H1 (cell line): ENCODE data around the gene PROX2. TPM values are rescaled to one million over a fixed set of nuclear protein-coding genes. Genes with fewer than 3 reads are reported as not detected.

ENCODE experiments used
- CTCF ChIA-PET: fragments of 300-600 bp; sonication (Branson Sonifier 250); formaldehyde crosslinking; loops from one replicate; lab custom pipeline; 2021; ENCODE audit not compliant: partially characterized antibody; lab: Charles Lee
- POLR2A ChIA-PET: fragments of 300-600 bp; sonication (Branson Sonifier 250); formaldehyde crosslinking; loops from one replicate; lab custom pipeline; 2021; ENCODE audit warnings: inconsistent platforms; ENCODE audit not compliant: partially characterized antibody; lab: Charles Lee
- DNase-seq, 2 experiments: peaks; one replicate each; pipeline versions ENCODE4 v3.0.0 to v3.0.0-alpha.2; 2010 to 2022; ENCODE audit warnings: low spot score in 2 of 2, low read depth in 1 of 2, mixed read lengths in 1 of 2
- FAIRE-seq: peaks from 2 replicates; lab custom pipeline; 2011; peaks lifted over from hg19 to GRCh38; lab: Jason Lieb, UNC
- H2AFZ ChIP-seq: 2 replicates; pipeline ENCODE4 v1.8.1; 2012; ENCODE audit warnings: low read length, inconsistent platforms
- H2AK5ac ChIP-seq: 2 replicates; pipeline ENCODE4 v1.6.1; 2013; ENCODE audit warnings: low read depth, low read length
- H2BK120ac ChIP-seq: replicated peaks from 2 replicates; pipeline ENCODE3; 2013; ENCODE audit warnings: low read depth, low read length, inconsistent platforms
- H2BK12ac ChIP-seq: 2 replicates; pipeline ENCODE4 v1.6.1; 2013; ENCODE audit warnings: low read depth, low read length
- H2BK15ac ChIP-seq: 2 replicates; pipeline ENCODE4 v1.6.1; 2013; ENCODE audit warnings: low read length
- H2BK20ac ChIP-seq: 2 replicates; pipeline ENCODE4 v1.6.1; 2013; ENCODE audit warnings: low read length
- H2BK5ac ChIP-seq: 2 replicates; pipeline ENCODE4 v1.6.1; 2013; ENCODE audit warnings: low read depth, low read length
- H3K14ac ChIP-seq: 2 replicates; pipeline ENCODE4 v1.6.1; 2013; ENCODE audit warnings: inconsistent platforms; ENCODE audit not compliant: insufficient read length
- H3K18ac ChIP-seq: 2 replicates; pipeline ENCODE4 v1.6.1; 2013; ENCODE audit warnings: low read length; ENCODE audit errors: extremely low read depth
- H3K23ac ChIP-seq: 2 replicates; pipeline ENCODE4 v1.6.1; 2013; ENCODE audit warnings: inconsistent platforms; ENCODE audit not compliant: insufficient read length
- H3K23me2 ChIP-seq: 2 replicates; pipeline ENCODE4 v1.6.1; 2013; ENCODE audit warnings: low read depth, low read length
- H3K27ac ChIP-seq: 2 replicates; pipeline ENCODE4 v1.6.1; 2011; ENCODE audit warnings: low read depth, low read length, inconsistent platforms
- H3K27me3 ChIP-seq, 4 experiments: replicated peaks in 1 of 4; 1 replicate in 1 of 4; 2 replicates in 3 of 4; pipeline versions ENCODE4 v1.6.1 to v1.8.1; 2011 to 2013; ENCODE audit warnings: low read length in 3 of 4, mild to moderate bottlenecking in 3 of 4, inconsistent platforms in 2 of 4, mixed read lengths in 2 of 4, moderate library complexity in 1 of 4; ENCODE audit not compliant: control insufficient read depth in 3 of 4, insufficient read depth in 3 of 4; ENCODE audit errors: extremely low read depth in 1 of 4
- H3K36me3 ChIP-seq, 4 experiments: 2 replicates each; pipeline versions ENCODE4 v1.6.1 to v1.8.1; 2011 to 2013; ENCODE audit warnings: mild to moderate bottlenecking in 4 of 4, low read length in 3 of 4, moderate library complexity in 2 of 4, control low read depth in 1 of 4, inconsistent platforms in 1 of 4; ENCODE audit not compliant: insufficient read depth in 4 of 4, control insufficient read depth in 2 of 4
- H3K4ac ChIP-seq: replicated peaks from 2 replicates; pipeline ENCODE3; 2013; ENCODE audit warnings: low read length, low read depth, mixed read lengths, inconsistent platforms; ENCODE audit not compliant: insufficient read length
- H3K4me1 ChIP-seq, 4 experiments: replicated peaks in 1 of 4; 1 replicate in 1 of 4; 2 replicates in 3 of 4; pipeline versions ENCODE4 v1.6.1 to v1.8.1; 2011 to 2013; ENCODE audit warnings: low read length in 3 of 4, inconsistent platforms in 2 of 4, mixed read lengths in 1 of 4; ENCODE audit not compliant: insufficient read depth in 4 of 4, control insufficient read depth in 3 of 4
- H3K4me2 ChIP-seq, 2 experiments: 2 replicates each; pipeline versions ENCODE4 v1.6.1 to v1.8.1; 2011 to 2013; ENCODE audit warnings: low read depth in 2 of 2, low read length in 2 of 2, control low read depth in 1 of 2, inconsistent platforms in 1 of 2, mild to moderate bottlenecking in 1 of 2; ENCODE audit not compliant: insufficient read depth in 1 of 2
- H3K4me3 ChIP-seq, 4 experiments: fragments of 200-600, 300-600 bp in 1 of 4; sonication (generic), shearing (Covaris generic), sonication (Bioruptor Twin) in 1 of 4; 2 replicates each; pipeline versions ENCODE4 v1.5.1 to v1.8.1; 2011 to 2016; ENCODE audit warnings: low read length in 4 of 4, low read depth in 3 of 4, control low read depth in 2 of 4, inconsistent platforms in 2 of 4, mild to moderate bottlenecking in 2 of 4, mixed read lengths in 1 of 4, moderate library complexity in 1 of 4; ENCODE audit not compliant: insufficient read depth in 2 of 4; ENCODE audit errors: extremely low read depth in 1 of 4
- H3K56ac ChIP-seq: replicated peaks from 2 replicates; pipeline ENCODE3; 2013; ENCODE audit warnings: low read depth, mild to moderate bottlenecking, mixed read lengths, low read length, inconsistent platforms; ENCODE audit not compliant: insufficient read length
- H3K79me1 ChIP-seq: 2 replicates; pipeline ENCODE4 v1.6.1; 2013; ENCODE audit warnings: low read depth, low read length, control low read depth
- H3K79me2 ChIP-seq, 2 experiments: 2 replicates each; pipeline versions ENCODE4 v1.6.1 to v1.8.1; 2012 to 2013; ENCODE audit warnings: low read length in 2 of 2, mild to moderate bottlenecking in 2 of 2, inconsistent platforms in 1 of 2; ENCODE audit not compliant: insufficient read depth in 2 of 2, control insufficient read depth in 1 of 2
- H3K9ac ChIP-seq, 4 experiments: replicated peaks in 1 of 4; 1 replicate in 1 of 4; 2 replicates in 3 of 4; pipeline versions ENCODE4 v1.6.1 to v1.8.1; 2011 to 2013; ENCODE audit warnings: low read depth in 3 of 4, low read length in 3 of 4, control low read depth in 2 of 4, mild to moderate bottlenecking in 2 of 4, moderate library complexity in 2 of 4, inconsistent platforms in 1 of 4; ENCODE audit errors: extremely low read depth in 1 of 4
- H3K9me3 ChIP-seq, 2 experiments: 2 replicates each; pipeline versions ENCODE4 v1.6.1 to v1.8.1; 2012 to 2013; ENCODE audit warnings: mild to moderate bottlenecking in 2 of 2, moderate library complexity in 2 of 2, control low read depth in 1 of 2, inconsistent platforms in 1 of 2, low read depth in 1 of 2, low read length in 1 of 2, mixed read lengths in 1 of 2; ENCODE audit not compliant: insufficient read depth in 2 of 2
- H4K20me1 ChIP-seq, 2 experiments: replicated peaks in 1 of 2; 2 replicates each; pipeline versions ENCODE3 to v1.8.1; 2011 to 2013; ENCODE audit warnings: inconsistent platforms in 2 of 2, low read length in 2 of 2, mild to moderate bottlenecking in 1 of 2; ENCODE audit not compliant: insufficient read depth in 2 of 2, control insufficient read depth in 1 of 2
- H4K5ac ChIP-seq: 2 replicates; pipeline ENCODE4 v1.6.1; 2013; ENCODE audit warnings: low read length, low read depth, mixed read lengths, inconsistent platforms; ENCODE audit not compliant: insufficient read length
- H4K8ac ChIP-seq: 2 replicates; pipeline ENCODE4 v1.8.0; 2013; ENCODE audit warnings: mild to moderate bottlenecking, moderate library complexity, low read length, inconsistent platforms; ENCODE audit not compliant: insufficient read depth; ENCODE audit errors: extremely low read depth
- H4K91ac ChIP-seq: replicated peaks from 2 replicates; pipeline ENCODE3; 2013; ENCODE audit warnings: low read length, mixed read lengths, inconsistent platforms; ENCODE audit not compliant: insufficient read length
- ATF3 ChIP-seq: IDR thresholded peaks from 2 replicates; pipeline ENCODE4 v1.6.1; 2011; ENCODE audit warnings: low read depth, mild to moderate bottlenecking, low read length; ENCODE audit not compliant: insufficient read depth
- CHD2 ChIP-seq: IDR thresholded peaks from 2 replicates; pipeline ENCODE4 v1.6.1; 2012; ENCODE audit warnings: low read length, improper control_type of control experiment
- CTBP2 ChIP-seq: IDR thresholded peaks from 2 replicates; pipeline ENCODE4 v1.7.0; 2011; ENCODE audit warnings: borderline replicate concordance, mild to moderate bottlenecking, moderate library complexity, mixed read lengths, low read length; ENCODE audit not compliant: insufficient read depth, insufficient read length
- FOSL1 ChIP-seq: IDR thresholded peaks from 2 replicates; pipeline ENCODE4 v1.6.1; 2011; ENCODE audit warnings: mild to moderate bottlenecking, low read depth, low read length, moderate library complexity; ENCODE audit not compliant: insufficient read depth
- MAFK ChIP-seq: IDR thresholded peaks from 2 replicates; pipeline ENCODE4 v1.6.1; 2012; ENCODE audit warnings: low read depth, mild to moderate bottlenecking, improper control_type of control experiment, low read length
- MAX ChIP-seq: IDR thresholded peaks from 2 replicates; pipeline ENCODE4 v1.6.1; 2012; ENCODE audit warnings: inconsistent platforms
- SP2 ChIP-seq: IDR thresholded peaks from 2 replicates; pipeline ENCODE4 v1.6.1; 2012; ENCODE audit warnings: mild to moderate bottlenecking, low read length, inconsistent platforms
- SRF ChIP-seq: IDR thresholded peaks from 2 replicates; pipeline ENCODE4 v1.6.1; 2011; ENCODE audit warnings: mild to moderate bottlenecking, low read depth, low read length, moderate library complexity
- TAF7 ChIP-seq: optimal IDR thresholded peaks from 2 replicates; pipeline ENCODE3; 2011; ENCODE audit warnings: low read depth, mild to moderate bottlenecking, inconsistent platforms, low read length, moderate library complexity, borderline replicate concordance
- TBP ChIP-seq: IDR thresholded peaks from 2 replicates; pipeline ENCODE4 v1.6.1; 2011; ENCODE audit warnings: low read depth, low read length, improper control_type of control experiment
- USF2 ChIP-seq: IDR thresholded peaks from 2 replicates; pipeline ENCODE4 v1.6.1; 2011; ENCODE audit warnings: low read length, improper control_type of control experiment
- ZNF274 ChIP-seq: IDR thresholded peaks from 2 replicates; pipeline ENCODE4 v1.7.0; 2012; ENCODE audit warnings: low read length, borderline replicate concordance; ENCODE audit errors: extremely low read depth
- WGBS, 2 experiments: shearing (Covaris generic) in 1 of 2; methylation state at CpG; one replicate each; pipeline versions ENCODE4 v1.1.6 to v1.1.7; 2013 to 2015; ENCODE audit warnings: low lambda C conversion rate in 2 of 2, mixed read lengths in 2 of 2, inconsistent platforms in 1 of 2, low coverage in 1 of 2, missing lambda C conversion rate in 1 of 2; ENCODE audit not compliant: insufficient replicate concordance in 2 of 2, insufficient coverage in 1 of 2, insufficient read length in 1 of 2; ENCODE audit errors: extremely low coverage in 1 of 2, missing lambda C conversion rate in 1 of 2; 5-methylcytosine and 5-hydroxymethylcytosine counted together
- polyA plus RNA-seq, 7 experiments: library from polyadenylated mRNA; depleted of rRNA in 3 of 7; stranded (reverse) in 5 of 7; unstranded in 2 of 7; fragments of >200 nt in 5 of 7; fragments of 200-250 nt in 2 of 7; gene quantifications; 1 replicate in 5 of 7; 2 replicates in 1 of 7; 4 replicates in 1 of 7; pipeline versions ENCODE4 v1.2.1 to v1.2.3, GENCODE V29; 2011 to 2013; ENCODE audit warnings: missing spikeins in 2 of 7, mixed read lengths in 2 of 7
- total RNA-seq: library from RNA; stranded (reverse); fragmentation: NEBNext Ultra II Directional; extraction: Animal tissue kit (Norgen Biotek cat#: 25700); gene quantifications from 2 replicates; pipeline ENCODE4 v1.2.1, GENCODE V29; 2021

PROX2 gene
- total and polyA plus RNA-seq, 2 of the 8 experiments (the other 6 are each of a cell fraction or from before 2014, with no cell fraction given): 0.03 TPM; not detected in 1

GRCh38 chr14:74917178-74917543 is 41.2 kb upstream of the PROX2 start:
- H2BK20ac ChIP-seq: no peak overlapping the region
- DNase-seq (no peak), FAIRE-seq (no peak)
- ChIA-PET POLR2A (interaction anchor here (1.0 to 2.7 kb wide), 2 partner anchors 9 to 11 kb away, joined by 3 to 11 read pairs; no protein-coding TSS in a partner anchor), CTCF (interaction anchor here (0.8 to 2.8 kb wide), 7 partner anchors 9 to 172 kb away, joined by 3 to 18 read pairs (median 7); no protein-coding TSS in a partner anchor)
- no peak overlapping the region for H3K4me3 ChIP-seq
- H4K91ac ChIP-seq: no peak overlapping the region
- no peak overlapping the region for H2BK5ac ChIP-seq
- H3K56ac ChIP-seq: no peak overlapping the region
- WGBS, 2 experiments: 96% methylated on average over 5 of the region's 5 CpGs; no CpG with 5 or more reads in 1 of the 2 experiments
- H3K9ac ChIP-seq: no peak overlapping the region
- H3K18ac ChIP-seq: no peak overlapping the region
- no peak overlapping the region for H4K8ac ChIP-seq
- no peaks in the 10 kb centered on the region for H3K9me3 ChIP-seq
- H3K36me3 ChIP-seq: peaks cover 0 to 3% (median 0%) of the 10 kb centered on the region in 4 experiments; a peak in 3 of 8 replicates
- no peak overlapping the region for H2BK12ac ChIP-seq
- H3K27ac ChIP-seq: no peak overlapping the region
- no peak overlapping the region for H3K4me2 ChIP-seq
- no peak overlapping the region for H3K14ac ChIP-seq
- H4K5ac ChIP-seq: no peak overlapping the region
- no peaks in the 10 kb centered on the region for H4K20me1 ChIP-seq
- H3K27me3 ChIP-seq: no peaks in the 10 kb centered on the region
- no peaks in the 10 kb centered on the region for H3K79me1 ChIP-seq
- H2AK5ac ChIP-seq: no peak overlapping the region
- H2BK120ac ChIP-seq: no peak overlapping the region
- no peaks in the 10 kb centered on the region; a peak in 1 of 7 replicates for H3K4me1 ChIP-seq
- H3K4ac ChIP-seq: no peak overlapping the region
- H2BK15ac ChIP-seq: no peak overlapping the region
- H3K23me2 ChIP-seq: no peaks in the 10 kb centered on the region
- H3K79me2 ChIP-seq: no peaks in the 10 kb centered on the region
- H2AFZ ChIP-seq: no peak overlapping the region
- no peak overlapping the region for H3K23ac ChIP-seq
- TF ChIP-seq SRF (no peak), ZNF274 (no peak), CHD2 (no peak), TBP (no peak), USF2 (no peak), MAX (no peak), TAF7 (no peak), SP2 (no peak), FOSL1 (no peak), ATF3 (no peak), MAFK (no peak), CTBP2 (no peak)
